Endothelial cell of umbilical vein (primary cell): Measurements from ENCODE around the gene CACNG8. TPM values are rescaled to one million over a fixed set of nuclear protein-coding genes. Genes with fewer than 3 reads are reported as not detected.

Experiments
- BruUV-seq: library from RNA; stranded (reverse); fragments of 400-500 nt; replicated peaks from 2 replicates; lab custom pipeline; 2021; lab: Mats Ljungman, UMichigan
- CTCF ChIA-PET: fragments of 300-600, 350-600 bp; sonication (Branson Sonifier 250); formaldehyde crosslinking; loops from one replicate; lab custom pipeline; 2021; ENCODE audit warnings: antibody characterized with exemption, inconsistent platforms; lab: Charles Lee
- POLR2A ChIA-PET: fragments of 300-600, 350-600 bp; sonication (Branson Sonifier 250); formaldehyde crosslinking; loops from one replicate; lab custom pipeline; 2021; ENCODE audit warnings: antibody characterized with exemption, inconsistent platforms; lab: Charles Lee
- DNase-seq: peaks from one replicate; pipeline ENCODE4 v3.0.0-alpha.2; 2011; ENCODE audit warnings: low read depth, low spot score
- FAIRE-seq: peaks from 2 replicates; lab custom pipeline; 2011; peaks lifted over from hg19 to GRCh38; lab: Jason Lieb, UNC
- H2AFZ ChIP-seq: 2 replicates; pipeline ENCODE4 v1.6.0; 2012; ENCODE audit warnings: low read depth, low read length, control low read depth, inconsistent platforms
- H3K27ac ChIP-seq: 2 replicates; pipeline ENCODE4 v1.5.1; 2011; ENCODE audit warnings: low read depth, mild to moderate bottlenecking, control low read depth, low read length, moderate library complexity; ENCODE audit not compliant: insufficient read depth
- H3K27me3 ChIP-seq, 2 experiments: 2 replicates each; pipeline versions ENCODE4 v1.6.0 to v1.6.1; 2011; ENCODE audit warnings: low read length in 2 of 2, mixed read lengths in 1 of 2; ENCODE audit not compliant: control insufficient read depth in 2 of 2, insufficient read depth in 2 of 2
- H3K36me3 ChIP-seq, 2 experiments: 2 replicates in 1 of 2; 3 replicates in 1 of 2; pipeline ENCODE4 v1.5.1; 2011; ENCODE audit warnings: low read length in 2 of 2, mild to moderate bottlenecking in 1 of 2, moderate library complexity in 1 of 2; ENCODE audit not compliant: control insufficient read depth in 2 of 2, insufficient read depth in 2 of 2; ENCODE audit errors: extremely low read depth in 1 of 2
- H3K4me1 ChIP-seq: 3 replicates; pipeline ENCODE4 v1.5.1; 2011; ENCODE audit warnings: mild to moderate bottlenecking, low read length; ENCODE audit not compliant: control insufficient read depth, insufficient read depth; ENCODE audit errors: extremely low read depth
- H3K4me2 ChIP-seq: 2 replicates; pipeline ENCODE4 v1.6.1; 2011; ENCODE audit warnings: low read length, control low read depth, mixed read lengths; ENCODE audit not compliant: insufficient read depth
- H3K4me3 ChIP-seq, 3 experiments: fragments of 200-600 bp in 1 of 3; sonication (generic), shearing (Covaris generic) in 1 of 3; replicated peaks in 1 of 3; 2 replicates each; pipeline ENCODE4 v1.5.1; 2011 to 2016; ENCODE audit warnings: control low read depth in 3 of 3, low read length in 3 of 3, mild to moderate bottlenecking in 2 of 3, inconsistent platforms in 1 of 3, low read depth in 1 of 3, moderate library complexity in 1 of 3; ENCODE audit not compliant: insufficient read depth in 1 of 3
- H3K79me2 ChIP-seq: 2 replicates; pipeline ENCODE4 v1.6.0; 2012; ENCODE audit warnings: low read length, inconsistent platforms; ENCODE audit not compliant: control insufficient read depth, insufficient read depth
- H3K9ac ChIP-seq: replicated peaks from 2 replicates; pipeline ENCODE3; 2011; ENCODE audit warnings: low read length, control low read depth; ENCODE audit not compliant: insufficient read depth; ENCODE audit errors: extremely low read depth
- H3K9me1 ChIP-seq: replicated peaks from 3 replicates; pipeline ENCODE4 v1.6.0; 2011; ENCODE audit warnings: mild to moderate bottlenecking, low read length; ENCODE audit not compliant: control insufficient read depth, insufficient read depth; ENCODE audit errors: extremely low read depth
- H3K9me3 ChIP-seq: replicated peaks from 2 replicates; pipeline ENCODE4 v1.5.1; 2012; ENCODE audit warnings: low read length, inconsistent platforms; ENCODE audit not compliant: control insufficient read depth, insufficient read depth
- H4K20me1 ChIP-seq: replicated peaks from 2 replicates; pipeline ENCODE3; 2011; ENCODE audit warnings: mild to moderate bottlenecking, low read length; ENCODE audit not compliant: control insufficient read depth, insufficient read depth; ENCODE audit errors: extremely low read depth
- CTCF ChIP-seq, 2 donors: IDR thresholded peaks; 1 replicate in 1 of 2; 2 replicates in 1 of 2; pipeline ENCODE4 v1.5.1; 2011; ENCODE audit warnings: low read length in 2 of 2, mild to moderate bottlenecking in 2 of 2, moderate library complexity in 2 of 2, control low read depth in 1 of 2, inconsistent platforms in 1 of 2, low read depth in 1 of 2; ENCODE audit not compliant: insufficient read depth in 1 of 2; ENCODE audit errors: extremely low read depth in 1 of 2
- EZH2 ChIP-seq: IDR thresholded peaks from 2 replicates; pipeline ENCODE4 v1.6.1; 2012; ENCODE audit warnings: borderline replicate concordance, low read depth, mild to moderate bottlenecking, moderate library complexity, low read length, inconsistent platforms; ENCODE audit not compliant: severe bottlenecking
- FOS ChIP-seq: IDR thresholded peaks from 2 replicates; pipeline ENCODE4 v1.6.1; 2011; ENCODE audit warnings: mild to moderate bottlenecking, low read length, moderate library complexity, borderline replicate concordance; ENCODE audit not compliant: insufficient read depth
- GATA2 ChIP-seq: IDR thresholded peaks from 2 replicates; pipeline ENCODE4 v1.7.0; 2011; ENCODE audit warnings: low read depth, mild to moderate bottlenecking, moderate library complexity, mixed read lengths, low read length; ENCODE audit not compliant: insufficient read length, insufficient read depth
- JUN ChIP-seq: IDR thresholded peaks from 2 replicates; pipeline ENCODE4 v1.6.1; 2011; ENCODE audit warnings: borderline replicate concordance, low read depth; ENCODE audit not compliant: insufficient read length, insufficient read depth
- MAX ChIP-seq: IDR thresholded peaks from 2 replicates; pipeline ENCODE4 v1.6.1; 2011; ENCODE audit not compliant: insufficient read depth, insufficient read length
- MYC ChIP-seq: IDR thresholded peaks from one replicate; pipeline ENCODE4 v1.6.1; 2011; ENCODE audit warnings: mild to moderate bottlenecking, low read depth, low read length
- POLR2A ChIP-seq: IDR thresholded peaks from 2 replicates; pipeline ENCODE4 v1.6.1; 2012; ENCODE audit warnings: low read depth, mild to moderate bottlenecking, control low read depth, low read length
- POLR2AphosphoS5 ChIP-seq: IDR thresholded peaks from 2 replicates; pipeline ENCODE4 v1.6.1; 2012; ENCODE audit warnings: low read depth, mild to moderate bottlenecking, control low read depth, low read length, moderate library complexity; ENCODE audit not compliant: insufficient read depth
- dilution Hi-C: fragments of 300-500 bp; cut with MboI; formaldehyde crosslinking; loops from one replicate; pipeline ENCODE4 v1.15.0; 2019; ENCODE audit warnings: low sequenced_read_pairs; ENCODE audit not compliant: extremely low pct_ligation_motif_present
- intact Hi-C: fragments of 100-400 bp; cut with micrococcal nuclease; formaldehyde crosslinking; loops from one replicate; pipeline ENCODE4 v1.10.0; 2022
- polyA plus RNA-seq, 4 experiments: library from polyadenylated mRNA; depleted of rRNA in 3 of 4; stranded (reverse) in 3 of 4; unstranded in 1 of 4; fragments of >200 nt; gene quantifications; 2 replicates each; pipeline versions ENCODE4 v1.2.1 to v1.2.3, GENCODE V29; 2011 to 2012; ENCODE audit warnings: missing spikeins in 1 of 4
- total RNA-seq: library from RNA; stranded (reverse); gene quantifications from 2 replicates; pipeline ENCODE4 v1.2.3, GENCODE V29; 2021

Gene CACNG8
- total and polyA plus RNA-seq, 2 donors (not counting 3 experiments of a cell fraction or from before 2014, with no cell fraction given): 0.18 to 1.7 TPM

- H3K4me1 ChIP-seq: peaks cover 17% of the 10 kb centered on the region
- DNase-seq (no peak), FAIRE-seq (no peak)
- no peaks in the 10 kb centered on the region for H4K20me1 ChIP-seq
- H3K4me2 ChIP-seq: no peak overlapping the region
- no peaks in the 10 kb centered on the region for H3K36me3 ChIP-seq
- H3K4me3 ChIP-seq: no peak overlapping the region
- dilution Hi-C loops (no loop called here), intact Hi-C loops (no loop called here)
- no peak overlapping the region for H3K27ac ChIP-seq
- ChIA-PET POLR2A (interaction anchor here (0.7 kb wide), 1 partner anchor 82 kb away, joined by 7 read pairs; no protein-coding TSS in a partner anchor), CTCF (no interaction called here)
- no peaks in the 10 kb centered on the region for H3K9me1 ChIP-seq
- TF ChIP-seq MYC (no peak), POLR2A (no peak), CTCF (IDR thresholded peaks at IDR 0.05; ENCODE audit: extremely low read depth in 1 of 2, insufficient read depth in 1 of 2, low read depth in 1 of 2, low read length in 2 of 2) (no peak), FOS (no peak), JUN (no peak), POLR2AphosphoS5 (no peak), GATA2 (no peak), EZH2 (no peak), MAX (no peak)
- no peaks in the 10 kb centered on the region for H3K79me2 ChIP-seq
- no TSS peak for BruUV-seq
- H3K9me3 ChIP-seq: no peaks in the 10 kb centered on the region
- no peak overlapping the region for H2AFZ ChIP-seq
- H3K27me3 ChIP-seq: no peaks in the 10 kb centered on the region
- no peak overlapping the region for H3K9ac ChIP-seq
Observed at GRCh38 chr19:53985863-53986262, 23.1 kb downstream of the CACNG8 start.
